Stomach smooth muscle (tissue), 2 donors: ENCODE data around the gene TWIST2.

Experiments used
- H3K27ac ChIP-seq: one replicate; pipeline ENCODE4 v1.7.0; 2013; ENCODE audit warnings: mild to moderate bottlenecking, low read length, inconsistent platforms
- H3K27me3 ChIP-seq, 2 donors: one replicate each; pipeline ENCODE4 v1.7.0; 2013; ENCODE audit warnings: low read length in 2 of 2; ENCODE audit not compliant: insufficient read depth in 2 of 2, control insufficient read depth in 1 of 2
- H3K36me3 ChIP-seq, 2 donors: one replicate each; pipeline ENCODE4 v1.7.0; 2013; ENCODE audit warnings: low read length in 2 of 2; ENCODE audit not compliant: control insufficient read depth in 2 of 2, insufficient read depth in 2 of 2
- H3K4me1 ChIP-seq: one replicate; pipeline ENCODE4 v1.7.0; 2013; ENCODE audit warnings: low read length; ENCODE audit not compliant: control insufficient read depth, insufficient read depth
- H3K4me3 ChIP-seq, 2 donors: one replicate each; pipeline ENCODE4 v1.7.0; 2013; ENCODE audit warnings: low read length in 2 of 2
- H3K9ac ChIP-seq, 2 donors: one replicate each; pipeline ENCODE4 v1.7.0; 2013; ENCODE audit warnings: low read length in 2 of 2, mild to moderate bottlenecking in 1 of 2
- H3K9me3 ChIP-seq, 2 donors: one replicate each; pipeline ENCODE4 v1.7.0; 2013; ENCODE audit warnings: low read length in 2 of 2; ENCODE audit not compliant: control insufficient read depth in 2 of 2
- donor health status: healthy.
- donor health status: Pancreatic carcinoma.

Gene TWIST2

DNA sequence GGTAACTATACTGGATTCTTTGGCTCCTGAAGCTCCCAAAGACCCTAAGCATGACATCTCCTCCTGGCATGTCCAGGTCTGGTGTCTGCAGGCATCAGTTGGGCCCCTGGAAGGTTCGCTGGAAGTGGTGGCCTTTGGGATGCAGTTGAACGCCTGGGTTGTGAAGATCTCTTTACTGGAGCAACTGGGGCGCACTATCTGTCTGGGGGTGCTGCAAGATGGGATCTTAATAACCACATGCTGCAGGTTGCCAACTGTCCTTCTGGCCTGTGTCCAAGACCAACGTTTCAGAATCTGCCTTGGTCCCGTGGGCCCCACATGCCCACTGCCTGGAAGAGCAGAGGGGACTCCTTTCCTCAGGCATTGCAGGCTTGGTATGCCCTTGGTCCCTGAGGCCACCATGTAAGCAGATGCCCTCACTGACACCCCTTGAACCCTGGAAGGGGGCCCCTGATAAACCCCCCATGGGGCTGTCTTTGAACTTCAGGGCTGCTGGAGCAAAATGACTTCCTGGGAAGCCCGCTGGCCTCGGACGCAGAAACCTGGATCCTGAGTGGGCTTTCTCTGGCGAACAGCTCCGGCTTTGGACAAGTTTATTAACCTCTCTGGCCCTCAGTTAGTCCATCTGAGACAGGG lies 101.9 kb downstream of the TWIST2 start:
- H3K36me3 ChIP-seq, result no peaks in the 10 kb centered on the region
- peaks cover 6% of the 10 kb centered on the region for H3K4me1 ChIP-seq
- no peaks in the 10 kb centered on the region for H3K9me3 ChIP-seq
- no peak overlapping the region for H3K27ac ChIP-seq
- H3K27me3 ChIP-seq, result peaks cover 0 to 2% of the 10 kb centered on the region in 2 donors
- H3K4me3 ChIP-seq, result no peak overlapping the region
- H3K9ac ChIP-seq, result no peak overlapping the region

GRCh38 chr2:238950551-238950950 lies 102.7 kb downstream of the TWIST2 start:
- H3K27ac ChIP-seq, result no peak overlapping the region
- H3K36me3 ChIP-seq, result no peaks in the 10 kb centered on the region
- H3K4me1 ChIP-seq, result peaks cover 6% of the 10 kb centered on the region
- no peak overlapping the region for H3K4me3 ChIP-seq
- peaks cover 0 to 3% of the 10 kb centered on the region in 2 donors for H3K27me3 ChIP-seq
- H3K9me3 ChIP-seq, result no peaks in the 10 kb centered on the region
- H3K9ac ChIP-seq, result no peak overlapping the region

DNA sequence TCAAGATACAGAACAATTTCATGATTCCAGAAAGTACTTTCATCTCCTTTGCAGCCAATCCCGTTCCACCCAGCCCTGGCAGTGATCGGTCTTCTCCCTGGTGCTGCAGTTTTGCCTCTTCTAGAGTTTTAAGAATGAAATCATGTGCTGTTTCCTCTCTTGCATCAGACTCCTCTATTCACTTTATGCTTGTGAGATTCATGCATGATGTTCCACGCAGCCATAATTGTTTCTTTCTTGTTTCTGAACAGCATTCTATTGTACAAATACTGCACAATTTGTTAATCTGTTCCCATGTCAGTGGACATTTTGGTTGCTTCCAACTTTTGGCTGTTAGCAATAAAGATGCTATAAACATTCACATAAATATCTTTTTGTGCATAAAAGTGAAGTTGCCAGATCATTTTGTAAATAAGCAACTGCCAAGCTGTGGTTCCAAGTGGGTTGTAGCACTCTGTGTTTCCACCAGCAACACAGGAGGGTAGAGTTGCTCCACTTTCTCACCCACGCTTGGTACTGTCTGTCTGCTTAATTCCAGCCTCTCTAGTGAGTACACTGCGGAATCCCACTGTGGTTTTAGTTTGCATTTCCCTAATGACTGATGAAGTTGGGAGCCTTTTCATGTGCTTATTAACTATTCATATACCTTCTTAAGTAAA lies 104.5 kb downstream of the TWIST2 start:
- Histone ChIP-seq H3K4me1 (peaks cover 4% of the 10 kb centered on the region), H3K9me3 (no peaks in the 10 kb centered on the region), H3K27ac (no peak overlapping the region), H3K4me3 (no peak overlapping the region), H3K9ac (no peak overlapping the region), H3K27me3 (peaks cover 0 to 7% of the 10 kb centered on the region in 2 donors), H3K36me3 (no peaks in the 10 kb centered on the region)

GRCh38 chr2:238954841-238955591 lies 107.1 kb downstream of the TWIST2 start:
- Histone ChIP-seq H3K9ac (no peak overlapping the region), H3K27ac (no peak overlapping the region), H3K36me3 (no peaks in the 10 kb centered on the region), H3K9me3 (no peaks in the 10 kb centered on the region), H3K4me1 (no peaks in the 10 kb centered on the region), H3K4me3 (no peak overlapping the region), H3K27me3 (peaks cover 0 to 7% of the 10 kb centered on the region in 2 donors)

DNA sequence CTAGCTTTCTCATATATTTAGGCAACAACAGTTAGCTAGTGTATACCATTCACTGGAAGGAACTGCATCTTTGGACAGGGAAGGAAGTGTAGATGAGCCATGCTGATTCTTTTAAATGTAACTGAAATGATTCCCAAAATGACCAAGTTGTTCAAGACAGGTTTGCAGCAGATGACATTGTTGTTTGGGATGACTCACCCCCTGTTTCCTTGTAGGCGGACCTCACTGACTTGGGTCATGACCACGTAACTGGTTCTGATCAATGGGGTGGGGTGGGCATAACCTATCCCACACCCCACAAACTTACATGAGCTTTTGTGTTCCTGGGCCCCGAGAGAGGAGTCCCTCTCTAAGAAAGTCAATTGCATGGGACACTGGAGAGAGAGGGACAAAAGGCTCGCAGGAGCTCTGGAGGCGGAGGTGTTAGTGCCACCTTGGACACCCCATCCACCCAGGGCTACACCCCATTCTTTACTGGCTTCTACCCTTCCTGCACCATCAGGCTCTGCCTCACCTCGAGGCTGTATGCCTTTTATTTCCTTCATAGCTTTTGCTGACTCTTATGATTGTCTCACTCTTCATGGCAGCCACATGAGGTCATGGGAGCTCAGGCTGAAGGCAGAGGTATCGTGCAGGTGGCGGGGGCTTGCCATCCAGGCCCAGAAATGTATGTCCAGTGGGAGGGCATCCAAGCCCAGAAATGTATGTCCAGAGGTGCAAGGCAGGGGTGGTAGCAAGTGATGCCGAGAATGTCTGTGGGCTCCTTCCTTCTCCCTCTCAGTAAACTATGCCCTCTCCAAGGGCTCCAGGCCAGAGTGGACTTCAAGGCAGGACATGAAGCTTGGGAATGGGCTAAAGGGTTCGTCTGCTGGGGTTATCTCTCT lies 108.0 kb downstream of the TWIST2 start:
- H3K36me3 ChIP-seq, result no peaks in the 10 kb centered on the region
- no peak overlapping the region for H3K4me3 ChIP-seq
- no peaks in the 10 kb centered on the region for H3K4me1 ChIP-seq
- H3K27ac ChIP-seq, result no peak overlapping the region
- H3K9me3 ChIP-seq, result no peaks in the 10 kb centered on the region
- no peak overlapping the region for H3K9ac ChIP-seq
- H3K27me3 ChIP-seq, result peaks cover 0 to 7% of the 10 kb centered on the region in 2 donors

DNA sequence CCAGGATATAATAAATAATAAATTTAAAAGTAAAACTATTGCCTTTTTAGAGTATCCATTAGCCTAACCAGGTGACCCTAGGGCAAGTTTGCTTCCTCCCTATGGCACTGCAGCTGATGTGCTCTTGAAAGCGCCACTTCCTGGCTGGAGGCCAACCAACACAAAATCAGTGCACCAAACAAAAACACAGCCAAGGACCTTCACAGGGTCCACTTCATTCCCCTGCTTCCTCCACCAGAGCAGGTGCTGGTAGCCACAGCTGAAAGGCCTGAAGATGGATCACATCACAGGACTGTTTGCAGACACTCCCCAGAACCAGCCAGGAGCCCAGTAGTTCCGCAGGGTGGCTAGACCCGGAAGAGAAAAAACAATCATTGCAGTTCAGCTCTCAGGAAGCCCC lies 108.8 kb downstream of the TWIST2 start:
- H3K27ac ChIP-seq, result no peak overlapping the region
- no peak overlapping the region for H3K9ac ChIP-seq
- peaks cover 0 to 7% of the 10 kb centered on the region in 2 donors for H3K27me3 ChIP-seq
- no peak overlapping the region for H3K4me3 ChIP-seq
- H3K9me3 ChIP-seq, result no peaks in the 10 kb centered on the region
- H3K4me1 ChIP-seq, result no peaks in the 10 kb centered on the region
- no peaks in the 10 kb centered on the region for H3K36me3 ChIP-seq
